IPS-11a (cell line): ENCODE results near the gene HPCAL1.

Source experiments
- H3K4me3 ChIP-seq: one replicate; pipeline ENCODE4 v1.5.1; 2013; ENCODE audit warnings: low read depth, low read length, control low read depth

Gene HPCAL1

GRCh38 chr2:10415048-10415447, 112.3 kb downstream of the HPCAL1 start:
- no peak overlapping the region for H3K4me3 ChIP-seq

GRCh38 chr2:10415640-10416039, 112.9 kb downstream of the HPCAL1 start:
- H3K4me3 ChIP-seq = no peak overlapping the region

DNA sequence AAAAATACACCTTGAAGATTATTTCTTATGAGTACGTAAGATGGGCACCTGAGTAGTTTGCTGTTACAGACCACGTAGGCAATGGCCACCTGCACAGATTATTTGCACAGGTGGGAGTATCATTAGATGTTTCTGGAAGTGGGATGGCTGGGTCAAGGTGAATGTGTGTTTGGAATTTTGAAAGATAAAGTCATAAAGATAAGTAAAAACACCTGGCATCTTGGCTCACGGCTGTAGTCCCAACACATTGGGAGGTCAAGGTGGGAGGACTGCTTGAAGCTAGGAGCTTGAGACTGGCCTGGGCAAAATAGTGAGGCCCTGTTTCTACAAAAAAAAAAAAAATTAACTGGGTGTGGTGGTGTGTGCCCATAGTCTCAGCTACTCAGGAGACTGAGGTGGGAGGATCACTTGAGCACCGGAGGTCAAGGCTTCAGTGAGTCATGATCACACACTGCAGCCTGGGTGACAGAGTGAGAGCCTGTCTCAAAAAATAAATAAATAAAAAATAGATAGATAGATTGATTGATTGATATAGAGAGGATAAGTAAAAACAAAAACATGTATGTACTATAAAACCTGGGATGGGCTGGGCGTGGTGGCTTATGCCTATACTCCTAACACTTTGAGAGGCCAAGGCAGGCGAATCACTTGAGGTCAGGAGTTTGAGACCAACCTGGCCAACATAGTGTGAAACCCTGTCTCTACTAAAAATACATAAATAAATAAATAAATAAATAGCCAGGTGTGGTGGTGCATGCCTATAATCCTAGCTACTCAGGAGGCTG, 115.0 kb downstream of the HPCAL1 start:
- H3K4me3 ChIP-seq = no peak overlapping the region

DNA sequence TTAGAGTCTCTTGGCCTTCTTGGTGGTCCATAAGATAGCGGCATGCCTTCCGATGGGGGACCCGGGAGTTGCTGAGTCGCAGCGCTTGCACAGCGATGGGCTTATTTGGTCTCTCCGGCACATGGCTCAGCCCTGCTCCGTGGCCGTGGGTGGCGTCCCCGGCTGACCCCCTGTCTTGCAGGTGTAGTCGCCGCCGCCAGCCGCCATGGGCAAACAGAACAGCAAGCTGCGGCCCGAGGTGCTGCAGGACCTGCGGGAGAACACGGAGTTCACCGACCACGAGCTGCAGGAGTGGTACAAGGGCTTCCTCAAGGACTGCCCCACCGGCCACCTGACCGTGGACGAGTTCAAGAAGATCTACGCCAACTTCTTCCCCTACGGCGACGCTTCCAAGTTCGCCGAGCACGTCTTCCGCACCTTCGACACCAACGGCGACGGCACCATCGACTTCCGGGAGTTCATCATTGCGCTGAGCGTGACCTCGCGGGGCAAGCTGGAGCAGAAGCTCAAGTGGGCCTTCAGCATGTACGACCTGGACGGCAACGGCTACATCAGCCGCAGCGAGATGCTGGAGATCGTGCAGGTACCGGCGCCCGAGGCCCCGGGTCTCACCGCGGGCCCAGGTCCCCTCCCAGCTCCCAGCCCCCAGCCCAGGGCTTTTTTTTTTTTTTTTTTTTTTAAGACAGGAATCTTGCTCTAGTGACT, 117.0 kb downstream of the HPCAL1 start:
- no peak overlapping the region for H3K4me3 ChIP-seq

DNA sequence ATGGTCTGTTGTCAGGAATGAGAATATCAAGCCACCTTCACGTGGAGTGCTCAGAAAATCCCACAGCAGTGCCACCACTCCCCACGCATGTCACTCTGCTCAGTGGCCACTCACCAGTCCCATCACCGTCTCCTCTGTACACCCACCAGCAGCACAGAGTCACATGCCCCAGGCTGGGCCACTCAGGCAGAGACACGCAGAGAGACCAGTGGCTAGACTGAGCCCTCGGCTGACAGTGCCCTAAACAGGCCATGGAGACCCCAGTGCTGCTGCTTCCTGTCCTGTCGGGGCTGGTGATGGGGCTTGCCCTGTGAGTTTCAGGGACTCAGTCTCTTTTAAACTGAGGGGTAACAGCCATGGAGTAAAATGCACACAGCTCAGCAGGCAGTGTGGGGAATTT, 119.5 kb downstream of the HPCAL1 start:
- no peak overlapping the region for H3K4me3 ChIP-seq

GRCh38 chr2:10422732-10423399, 120.2 kb downstream of the HPCAL1 start:
- no peak overlapping the region for H3K4me3 ChIP-seq

- no peak overlapping the region for H3K4me3 ChIP-seq
Observed at GRCh38 chr2:10423400-10423774, 120.7 kb downstream of the HPCAL1 start.

GRCh38 chr2:10424051-10424450, 121.3 kb downstream of the HPCAL1 start:
- H3K4me3 ChIP-seq = no peak overlapping the region

DNA sequence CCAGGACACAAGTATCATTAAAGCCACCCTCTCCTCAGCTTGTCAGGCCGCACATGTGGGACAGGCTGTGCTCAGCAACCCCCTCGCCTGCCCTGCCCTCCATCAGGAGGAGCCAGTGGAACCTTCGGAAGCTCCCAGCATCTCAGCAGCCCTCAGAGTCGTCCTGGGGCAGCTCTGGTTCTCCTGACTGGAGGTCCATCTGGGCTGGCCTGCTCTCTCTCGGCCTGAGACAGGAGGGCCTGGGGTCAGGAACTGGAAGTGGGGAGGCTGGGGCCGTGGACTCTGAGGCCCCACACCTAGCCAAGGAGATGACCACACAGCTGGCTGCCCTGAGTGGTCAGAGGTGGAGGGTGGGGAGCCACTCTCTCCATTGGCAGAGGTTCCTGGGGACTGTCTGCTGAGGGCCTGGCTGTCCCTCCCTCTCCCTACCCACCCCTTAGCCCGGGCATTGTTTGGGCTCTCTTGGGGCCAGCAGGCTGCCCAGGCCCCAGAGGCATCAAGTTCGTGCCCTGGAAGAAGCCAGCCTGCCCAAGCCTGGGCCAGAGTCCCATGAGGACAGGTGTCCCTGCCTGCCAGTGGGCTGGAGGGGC, 122.3 kb downstream of the HPCAL1 start:
- H3K4me3 ChIP-seq = no peak overlapping the region

- no peak overlapping the region for H3K4me3 ChIP-seq
Observed at GRCh38 chr2:10425699-10426098, 123.0 kb downstream of the HPCAL1 start.

GRCh38 chr2:10426726-10427617, 124.3 kb downstream of the HPCAL1 start:
- no peak overlapping the region for H3K4me3 ChIP-seq

GRCh38 chr2:10427618-10427949, 124.9 kb downstream of the HPCAL1 start:
- no peak overlapping the region for H3K4me3 ChIP-seq

DNA sequence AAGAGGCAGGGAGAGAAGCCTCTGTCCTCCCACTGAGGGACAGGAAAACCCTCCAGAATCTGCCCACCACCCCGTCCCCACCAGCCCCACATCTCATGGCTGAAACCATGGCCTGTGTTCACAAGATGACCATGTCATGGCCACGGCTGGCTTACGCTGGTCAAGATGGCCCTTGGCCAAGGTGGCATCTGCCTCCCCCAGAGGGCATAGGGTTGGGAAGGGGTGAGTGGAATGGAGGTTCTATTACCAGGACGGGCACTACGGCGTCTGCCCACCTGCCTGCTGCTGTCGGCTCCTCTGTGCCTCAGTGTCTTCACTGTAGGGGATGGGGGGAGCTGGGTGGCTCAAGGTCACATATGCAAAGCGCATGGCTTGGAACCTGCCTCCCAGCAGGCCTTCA, 125.7 kb downstream of the HPCAL1 start:
- H3K4me3 ChIP-seq = no peak overlapping the region

DNA sequence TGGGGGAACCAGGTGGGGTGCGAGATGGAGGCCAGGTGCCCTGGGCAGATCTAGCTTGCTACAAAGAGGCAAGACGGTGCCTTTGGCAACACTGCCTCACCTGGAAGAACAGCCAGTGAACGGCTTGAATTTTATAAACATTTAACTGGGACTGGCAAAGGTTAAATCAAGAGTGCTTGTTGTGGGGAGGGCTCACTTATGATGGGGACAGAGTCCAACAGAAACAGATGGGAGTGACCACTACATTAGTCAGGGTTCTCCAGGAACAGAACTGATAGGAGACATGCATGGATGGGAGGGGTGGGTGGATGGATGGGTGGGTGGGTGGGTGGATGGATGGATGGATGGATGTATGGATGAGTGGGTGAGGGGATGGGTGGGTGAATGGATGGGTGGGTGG, 126.2 kb downstream of the HPCAL1 start:
- no peak overlapping the region for H3K4me3 ChIP-seq

GRCh38 chr2:10430886-10431622, 128.3 kb downstream of the HPCAL1 start:
- no peak overlapping the region for H3K4me3 ChIP-seq

GRCh38 chr2:10431797-10432196, 129.1 kb downstream of the HPCAL1 start:
- H3K4me3 ChIP-seq = no peak overlapping the region

DNA sequence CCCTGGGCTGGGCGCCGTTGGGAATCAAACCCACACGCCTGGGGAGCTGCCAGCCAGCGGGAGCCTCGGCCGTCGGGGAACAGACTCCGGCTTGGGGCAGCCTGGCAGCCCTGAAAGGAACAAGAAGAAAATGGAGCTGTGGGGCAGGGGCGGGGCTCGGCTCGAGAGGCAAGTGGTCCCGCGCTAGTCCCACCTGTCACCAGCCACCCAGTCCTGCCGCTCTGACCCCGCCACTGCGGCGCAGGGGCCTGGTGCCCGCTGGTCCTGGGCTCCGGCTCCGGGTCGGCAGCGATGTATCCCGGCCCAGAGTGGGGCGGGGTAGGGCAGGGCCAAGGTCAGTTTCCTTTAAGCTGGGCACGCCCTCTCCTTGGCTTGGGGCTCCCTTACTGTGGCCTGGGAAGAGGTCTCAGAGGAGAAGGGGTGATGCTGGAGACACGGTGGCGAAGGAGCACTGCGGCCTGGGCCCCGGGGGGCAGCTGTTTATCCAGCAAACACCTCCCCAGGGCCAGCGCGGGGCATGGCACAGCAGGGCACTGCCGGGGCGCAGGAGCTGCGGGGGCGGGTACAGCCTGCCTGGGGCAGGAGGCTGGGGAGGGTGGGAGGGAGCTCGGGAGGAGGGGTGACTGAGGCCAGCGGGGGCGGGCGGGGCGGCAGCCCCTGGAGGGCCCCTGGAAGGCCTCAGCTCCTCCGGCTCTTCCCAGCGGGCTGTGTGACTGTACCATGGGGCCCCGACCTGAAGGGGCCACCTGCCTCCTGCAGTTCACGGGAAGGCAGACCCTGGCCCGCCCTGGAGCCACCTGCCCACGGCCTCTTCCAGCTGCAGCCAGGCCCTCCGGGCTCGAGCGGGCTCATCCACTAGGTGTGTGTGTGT, 129.8 kb downstream of the HPCAL1 start:
- peak overlapping the region; percentile 17 for H3K4me3 ChIP-seq

GRCh38 chr2:10433264-10433946, 130.7 kb downstream of the HPCAL1 start:
- H3K4me3 ChIP-seq = no peak overlapping the region
